RPMI7951 (cell line): ENCODE data around the gene FGF11. TPM values are rescaled to one million over a fixed set of nuclear protein-coding genes. Genes with fewer than 3 reads are reported as not detected.

Experiments
- DNase-seq: peaks from one replicate; pipeline ENCODE4 v3.0.0-alpha.2; 2012; ENCODE audit warnings: low read depth
- total RNA-seq: library from RNA; depleted of rRNA; stranded (reverse); fragments of >200 nt; shearing (Covaris generic); gene quantifications from 2 replicates; pipeline ENCODE4 v1.2.3, GENCODE V29; 2014

The FGF11 gene
- total RNA-seq, 1 experiment from 2014 or later, result 4.1 TPM

DNA sequence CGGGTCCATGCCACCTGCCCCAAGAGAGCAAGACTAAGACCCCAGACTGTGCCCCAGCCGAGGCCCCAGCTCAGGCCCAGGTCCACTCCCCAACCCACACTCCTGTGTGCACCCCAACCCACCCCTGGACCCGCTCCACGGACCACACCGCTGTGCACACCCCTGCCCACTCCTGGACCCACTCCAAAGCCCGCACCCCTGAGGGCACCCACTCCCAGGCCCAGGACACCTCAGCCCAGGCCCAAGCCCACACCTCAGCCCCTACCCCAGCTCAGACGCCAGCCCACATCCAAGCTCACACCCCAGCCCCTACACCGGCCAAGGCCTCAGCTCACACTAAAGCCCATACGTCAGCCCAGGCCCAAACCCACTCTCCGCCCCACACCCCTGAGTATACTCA is 9.6 kb upstream of the FGF11 start:
- no peak for DNase-seq

DNA sequence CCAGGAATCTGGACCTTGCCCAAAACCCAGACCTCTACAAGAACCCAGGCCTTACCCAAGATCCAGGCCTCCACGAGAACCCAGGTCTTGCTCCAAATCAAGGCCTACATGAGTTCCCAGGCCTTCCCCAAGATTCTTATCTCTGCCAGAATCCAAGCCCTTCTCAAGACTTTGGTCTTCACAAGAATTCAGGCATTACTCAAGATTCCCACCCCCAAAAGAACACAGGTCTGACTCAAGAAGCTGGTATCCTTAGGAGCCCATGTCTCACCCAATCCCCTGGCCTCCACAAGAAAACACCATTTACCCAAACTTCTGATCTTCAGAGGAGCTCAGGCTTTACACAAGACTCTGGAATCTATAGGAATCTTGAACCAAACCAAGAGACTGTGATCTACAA is 8.1 kb upstream of the FGF11 start:
- DNase-seq, result no peak

DNA sequence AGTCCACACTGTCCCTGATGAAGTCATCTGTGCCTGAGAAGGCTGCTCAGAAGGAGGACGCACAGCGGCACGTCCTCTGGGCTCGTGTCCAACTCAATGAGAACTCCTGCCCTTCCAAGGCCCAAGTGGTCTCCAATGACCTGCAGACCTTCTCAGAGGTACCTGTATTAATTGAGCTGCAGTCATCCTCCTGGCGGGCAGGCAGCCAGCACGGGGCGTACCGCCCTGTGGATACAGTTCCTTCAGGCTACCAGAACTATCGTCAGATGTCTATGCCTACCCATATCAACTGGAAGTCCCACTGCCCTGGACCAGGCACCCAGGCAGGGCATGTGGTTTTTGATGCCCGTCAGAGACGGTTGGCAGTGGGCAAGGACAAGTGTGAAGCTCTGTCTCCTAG is 7.0 kb upstream of the FGF11 start:
- no peak for DNase-seq

DNA sequence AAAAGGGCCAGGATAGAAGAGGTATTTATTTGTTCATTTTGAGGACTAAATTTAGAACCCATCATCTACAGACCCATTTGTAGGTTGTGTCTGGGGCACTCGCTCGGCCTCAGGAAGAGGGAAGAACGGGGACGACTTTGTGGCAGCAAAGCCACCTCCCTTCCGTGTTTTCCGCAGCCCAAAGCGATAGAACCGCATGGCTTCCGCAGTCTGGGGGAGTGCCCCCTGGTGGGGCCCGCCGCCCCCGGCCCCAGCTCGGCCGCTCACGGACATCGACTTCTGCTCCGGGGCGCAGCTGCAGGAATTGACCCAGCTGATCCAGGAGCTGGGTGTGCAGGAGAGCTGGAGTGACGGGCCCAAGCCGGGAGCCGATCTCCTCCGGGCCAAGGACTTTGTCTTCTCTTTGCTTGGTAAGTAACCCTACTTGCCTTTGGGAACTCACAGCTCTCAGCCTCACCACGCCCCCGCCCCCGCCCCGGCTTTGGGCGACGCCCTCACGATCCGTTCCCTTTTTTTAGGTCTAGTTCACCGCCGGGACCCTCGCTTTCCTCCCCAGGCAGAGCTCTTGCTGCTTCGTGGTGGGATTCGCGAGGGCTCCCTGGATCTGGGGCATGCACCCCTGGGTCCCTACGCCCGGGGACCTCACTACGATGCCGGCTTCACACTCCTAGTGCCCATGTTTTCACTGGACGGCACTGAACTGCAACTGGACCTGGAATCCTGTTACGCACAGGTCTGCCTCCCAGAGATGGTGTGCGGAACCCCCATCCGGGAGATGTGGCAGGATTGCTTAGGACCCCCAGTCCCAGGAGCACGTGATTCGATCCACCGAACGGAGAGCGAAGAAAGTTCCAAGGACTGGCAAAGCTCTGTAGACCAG is 3.4 kb upstream of the FGF11 start:
- DNase-seq, result peak; percentile 34

GRCh38 chr17:7436556-7437368 is 2.5 kb upstream of the FGF11 start:
- DNase-seq, result peak; percentile 61

GRCh38 chr17:7437369-7437863 is 1.9 kb upstream of the FGF11 start:
- no peak for DNase-seq

DNA sequence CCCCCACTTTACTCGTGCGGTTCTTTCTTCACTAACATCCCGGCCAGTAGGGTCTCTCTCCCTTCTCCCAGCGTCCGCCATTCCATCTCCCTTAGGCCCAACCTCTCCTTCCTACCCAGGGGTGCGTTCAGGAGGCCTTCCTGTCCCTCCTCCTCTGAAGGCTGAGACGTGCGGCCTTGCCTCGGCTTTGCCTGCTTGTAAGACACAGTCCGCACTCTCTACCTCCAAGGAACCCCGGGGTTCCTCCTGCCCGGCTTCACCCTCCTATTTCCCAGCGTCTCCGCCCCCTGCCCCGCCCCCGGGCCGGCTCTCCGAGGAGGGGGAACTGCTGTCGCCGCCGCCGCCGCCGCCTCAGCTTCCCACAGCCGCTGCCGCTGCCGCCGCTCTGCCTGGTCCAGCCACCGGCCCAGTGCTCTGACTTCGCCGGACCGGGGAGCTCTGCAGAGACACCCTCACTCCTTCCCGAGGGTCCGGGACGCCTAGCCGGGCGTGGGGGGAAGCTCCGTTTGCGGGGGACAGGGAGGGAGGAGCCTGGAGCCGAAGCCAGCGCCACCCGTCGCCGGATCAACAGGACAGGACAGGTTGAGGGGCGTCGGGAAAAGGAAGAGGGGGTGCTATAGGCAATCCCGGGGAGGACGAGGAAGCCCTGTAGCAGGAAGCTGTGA is 1.2 kb upstream of the FGF11 start:
- DNase-seq, result no peak

DNA sequence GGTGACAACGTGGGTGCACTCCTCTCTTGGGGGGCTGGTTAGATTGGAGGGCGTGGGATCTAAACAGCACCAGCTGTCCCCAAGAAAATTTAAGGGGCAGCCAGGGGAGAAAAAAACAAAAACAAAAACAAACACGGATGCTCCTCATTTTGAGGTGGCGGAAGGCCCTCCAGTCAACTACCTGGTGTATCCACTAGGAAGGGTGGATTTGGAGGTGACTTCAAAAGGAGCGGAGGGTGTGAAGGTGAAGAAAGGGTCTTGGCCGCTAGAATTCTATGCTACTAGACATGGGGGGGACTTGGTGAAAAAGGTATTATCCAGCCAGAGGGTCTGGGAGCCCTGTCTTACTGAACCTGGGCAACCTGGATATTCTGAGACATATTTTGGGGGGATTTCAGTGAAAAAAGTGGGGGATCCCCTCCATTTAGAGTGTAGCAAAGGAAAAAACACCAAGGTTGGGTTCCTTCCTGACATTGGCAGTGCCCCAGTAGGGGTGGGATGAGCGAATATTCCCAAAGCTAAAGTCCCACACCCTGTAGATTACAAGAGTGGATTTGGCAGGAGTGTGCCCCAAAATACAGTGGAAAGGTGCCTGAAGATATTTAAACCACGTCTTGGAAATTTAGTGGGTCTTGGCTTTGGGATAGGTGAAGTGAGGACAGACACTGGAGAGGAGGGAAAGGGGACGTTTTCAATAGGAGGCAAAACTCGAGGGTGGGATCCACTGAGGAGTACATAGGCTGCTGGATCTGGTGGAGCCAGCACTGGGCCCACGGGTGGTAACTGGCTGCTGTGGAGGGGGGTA is 454 bp upstream of the FGF11 start:
- DNase-seq, result no peak

- DNase-seq, result peak; percentile 37
Observed at GRCh38 chr17:7440113-7440833, 961 bp downstream of the FGF11 start.

GRCh38 chr17:7440834-7441195 is 1.5 kb downstream of the FGF11 start:
- DNase-seq, result peak; percentile 37

- DNase-seq, result no peak
Observed at GRCh38 chr17:7441266-7441665, 2.0 kb downstream of the FGF11 start.

DNA sequence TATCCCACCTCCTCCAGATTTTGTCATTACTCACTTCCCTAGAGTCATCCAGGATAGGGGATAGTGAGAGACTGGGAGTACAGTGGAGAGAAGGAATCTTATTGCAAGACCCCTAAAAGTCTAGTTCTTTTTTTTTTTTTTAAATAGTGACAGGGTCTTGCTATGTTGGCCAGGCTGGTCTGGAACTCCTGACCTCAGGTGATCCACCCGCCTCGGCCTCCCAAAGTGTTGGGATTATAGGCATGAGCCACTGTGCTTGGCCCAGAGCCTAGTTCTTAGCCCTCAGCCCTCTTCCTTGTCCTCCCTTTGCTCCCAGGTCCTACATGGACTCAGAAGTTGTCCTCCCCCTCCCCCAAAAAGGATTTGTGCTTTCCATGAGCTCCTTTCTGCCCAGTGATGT is 2.8 kb downstream of the FGF11 start:
- DNase-seq, result no peak

DNA sequence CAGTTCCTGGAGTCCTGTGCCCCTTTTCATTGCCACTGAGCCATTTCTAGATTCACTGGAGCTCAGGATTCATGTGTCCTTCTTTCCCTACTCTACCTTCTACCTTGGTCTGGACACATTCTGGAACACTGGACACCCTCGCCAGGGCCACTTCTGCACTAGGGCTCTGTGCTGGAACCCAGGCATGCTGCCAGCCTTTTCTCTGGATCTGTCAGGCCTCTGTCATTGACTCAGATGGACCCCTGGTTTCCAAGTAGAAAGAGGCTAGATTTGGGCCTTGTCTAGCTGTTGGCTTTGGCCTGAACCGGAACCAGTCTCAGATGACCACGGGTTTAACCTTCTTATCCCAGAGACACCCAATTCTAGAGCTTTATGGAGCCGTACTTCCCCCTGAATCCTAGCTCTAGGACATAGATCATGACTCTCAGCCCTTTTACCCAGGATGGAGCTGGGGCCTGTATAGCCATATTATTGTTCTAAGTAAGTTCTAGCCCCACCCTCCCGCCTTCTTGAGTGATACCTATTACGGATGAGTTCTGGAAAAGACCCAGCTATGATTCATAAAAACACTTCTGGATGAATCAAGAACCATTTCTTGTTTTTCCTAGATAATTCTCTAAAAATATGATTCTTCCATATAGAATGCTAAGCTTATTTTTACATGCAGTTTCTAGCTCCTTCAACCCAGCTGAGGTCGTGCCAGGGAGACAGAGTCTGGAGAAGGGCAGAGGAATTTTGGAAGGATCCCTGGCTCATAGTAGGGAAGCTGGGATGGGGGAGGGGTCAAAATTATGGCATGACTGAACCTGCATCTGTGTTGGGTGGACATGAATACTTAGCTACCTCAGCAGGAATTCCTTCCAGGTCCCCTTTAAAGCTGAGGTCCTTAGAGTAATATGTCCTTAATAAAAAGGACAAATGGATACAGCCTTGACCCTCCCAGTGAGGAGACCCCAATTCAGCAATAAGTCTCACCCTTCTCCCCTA is 4.5 kb downstream of the FGF11 start:
- DNase-seq, result no peak

- peak; percentile 61 for DNase-seq
Observed at GRCh38 chr17:7444682-7445618, 5.6 kb downstream of the FGF11 start, which contains the start of gene CHRNB1. Gene CHRNB1, plus strand, starts transcription at chr17:7445061. Its CDS starts 67 bp downstream, at chr17:7445128.

DNA sequence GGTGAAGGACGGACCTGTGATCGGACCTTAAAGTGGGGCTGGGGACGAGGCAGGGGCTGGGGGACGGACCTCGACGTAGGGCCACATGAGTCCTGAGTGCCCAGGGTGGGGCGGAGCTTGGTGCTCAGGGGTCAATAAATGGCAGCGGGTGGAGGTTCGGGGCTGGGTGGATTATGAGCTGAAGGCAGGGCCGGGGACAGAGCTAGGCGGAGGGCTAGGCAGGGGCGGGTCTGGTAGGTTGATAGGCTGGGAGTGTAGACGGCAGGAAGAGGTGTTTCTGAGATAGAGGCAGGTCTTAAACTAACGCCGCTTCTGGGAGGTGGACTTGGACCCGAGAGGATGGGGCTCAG is 6.3 kb downstream of the FGF11 start:
- no peak for DNase-seq

DNA sequence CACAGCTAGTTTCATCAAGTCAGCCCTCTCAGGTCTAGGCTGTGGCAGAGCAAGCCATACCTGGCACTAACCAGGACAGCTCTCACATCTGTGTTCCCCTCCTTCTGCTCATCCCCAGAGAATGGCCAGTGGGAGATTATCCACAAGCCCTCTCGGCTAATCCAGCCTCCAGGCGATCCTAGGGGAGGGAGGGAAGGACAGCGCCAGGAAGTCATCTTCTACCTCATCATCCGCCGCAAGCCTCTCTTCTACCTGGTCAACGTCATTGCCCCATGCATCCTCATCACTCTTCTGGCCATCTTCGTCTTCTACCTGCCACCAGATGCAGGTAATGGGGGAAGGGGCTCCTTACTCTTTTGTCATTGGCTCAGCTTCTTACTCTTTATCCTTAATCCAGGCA is 9.1 kb downstream of the FGF11 start:
- DNase-seq, result no peak

DNA sequence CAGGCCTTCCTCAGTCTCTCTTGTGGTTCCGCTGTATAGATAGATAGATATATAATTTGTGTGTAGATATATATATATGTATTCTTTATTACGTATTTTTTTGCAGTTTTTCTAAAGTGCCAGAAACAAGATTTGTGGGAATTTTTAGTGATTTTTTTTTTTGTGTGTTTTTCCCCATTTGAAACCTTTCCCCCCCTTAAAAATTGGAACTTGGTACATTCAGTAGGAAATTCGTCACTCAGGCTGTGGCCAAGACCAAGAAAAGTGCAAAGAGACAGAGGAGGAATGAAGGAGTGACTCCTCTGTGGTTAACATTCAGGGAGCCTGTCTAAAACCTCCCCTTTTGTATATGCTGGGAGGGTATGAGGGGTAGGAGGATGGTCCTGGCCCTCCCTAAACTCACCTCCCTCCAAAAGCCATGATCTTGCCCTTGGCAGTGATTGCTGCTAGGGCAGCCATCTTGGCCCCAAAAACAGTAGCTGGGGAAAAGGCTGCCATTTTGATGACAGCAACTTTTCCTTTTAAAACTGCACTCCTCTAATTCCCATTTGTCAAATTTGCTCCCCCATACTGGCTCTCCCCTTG is 20.7 kb downstream of the FGF11 start:
- no peak for DNase-seq
